MM.1S (cell line): ENCODE data around the gene KIF25.

Experiments
- DNase-seq: peaks from one replicate; pipeline ENCODE4 v3.0.0-alpha.2; 2015
- H2AFZ ChIP-seq: fragments of 300-600 bp; sonication (generic); 2 replicates; pipeline ENCODE4 v1.6.0; 2016; ENCODE audit warnings: antibody characterized with exemption, low read length
- H3F3A ChIP-seq: fragments of 300-600 bp; sonication (generic); 2 replicates; pipeline ENCODE4 v1.6.1; 2016; ENCODE audit warnings: mild to moderate bottlenecking, antibody characterized with exemption, low read length, moderate library complexity, mixed read lengths; ENCODE audit not compliant: insufficient read depth
- H3K27ac ChIP-seq: fragments of 300-600 bp; sonication (generic); 2 replicates; pipeline ENCODE4 v1.5.1; 2016; ENCODE audit warnings: mild to moderate bottlenecking, low read length
- H3K27me3 ChIP-seq: fragments of 300-600 bp; sonication (generic); replicated peaks from 2 replicates; pipeline ENCODE4 v1.6.0; 2016; ENCODE audit warnings: low read length; ENCODE audit not compliant: insufficient read depth
- H3K36me3 ChIP-seq: fragments of 300-600 bp; sonication (generic); replicated peaks from 2 replicates; pipeline ENCODE4 v1.6.1; 2016; ENCODE audit warnings: mild to moderate bottlenecking, low read length, mixed read lengths; ENCODE audit not compliant: insufficient read depth
- H3K4me1 ChIP-seq: fragments of 300-600 bp; sonication (generic); 2 replicates; pipeline ENCODE4 v1.6.1; 2016; ENCODE audit warnings: low read length, mixed read lengths
- H3K4me2 ChIP-seq: fragments of 300-600 bp; sonication (generic); 2 replicates; pipeline ENCODE4 v1.6.0; 2016; ENCODE audit warnings: low read depth, low read length
- H3K4me3 ChIP-seq: fragments of 300-600 bp; sonication (generic); 2 replicates; pipeline ENCODE4 v1.5.1; 2016; ENCODE audit warnings: low read length, mixed read lengths
- H3K79me2 ChIP-seq: fragments of 300-600 bp; sonication (generic); 2 replicates; pipeline ENCODE4 v1.6.1; 2016; ENCODE audit warnings: mixed run types, low read length, mixed read lengths
- H3K9ac ChIP-seq: fragments of 300-600 bp; sonication (generic); 2 replicates; pipeline ENCODE4 v1.6.1; 2016; ENCODE audit warnings: low read length, mixed read lengths
- H3K9me2 ChIP-seq: fragments of 300-600 bp; sonication (generic); replicated peaks from 2 replicates; pipeline ENCODE4 v1.6.1; 2016; ENCODE audit warnings: mild to moderate bottlenecking, low read length, mixed read lengths; ENCODE audit not compliant: insufficient read depth
- H3K9me3 ChIP-seq: fragments of 300-600 bp; sonication (generic); replicated peaks from 2 replicates; pipeline ENCODE4 v1.6.1; 2016; ENCODE audit warnings: mild to moderate bottlenecking, low read length, mixed read lengths; ENCODE audit not compliant: insufficient read depth
- H4K20me1 ChIP-seq: fragments of 300-600 bp; sonication (generic); 2 replicates; pipeline ENCODE4 v1.6.1; 2016; ENCODE audit warnings: mild to moderate bottlenecking, low read length, moderate library complexity, mixed read lengths; ENCODE audit not compliant: insufficient read depth
- CTCF ChIP-seq: fragments of 300-600 bp; sonication (generic); IDR thresholded peaks from 2 replicates; pipeline ENCODE4 v1.5.1; 2016; ENCODE audit warnings: antibody characterized with exemption, low read length, mixed read lengths
- EZH2 ChIP-seq: fragments of 300-600 bp; sonication (generic); optimal IDR thresholded peaks from 2 replicates; pipeline ENCODE3; 2017; ENCODE audit warnings: low read depth, mild to moderate bottlenecking, antibody characterized with exemption, low read length, mixed read lengths
- EZH2phosphoT487 ChIP-seq: fragments of 300-600 bp; sonication (generic); IDR thresholded peaks from 2 replicates; pipeline ENCODE4 v1.6.1; 2018; ENCODE audit warnings: antibody characterized with exemption, low read length

KIF25 gene

GRCh38 chr6:167980911-167981580 is 16.4 kb upstream of the KIF25 start:
- no peak overlapping the region for H3K4me3 ChIP-seq
- H3K27ac ChIP-seq, result no peak overlapping the region
- H3K4me1 ChIP-seq, result no peaks in the 10 kb centered on the region
- H3K9me2 ChIP-seq, result no peaks in the 10 kb centered on the region
- DNase-seq, result no peak
- no peaks in the 10 kb centered on the region for H3K79me2 ChIP-seq
- H3K36me3 ChIP-seq, result no peaks in the 10 kb centered on the region
- TF ChIP-seq EZH2 (no peak), CTCF (no peak), EZH2phosphoT487 (no peak)
- no peaks in the 10 kb centered on the region for H3K9me3 ChIP-seq
- no peaks in the 10 kb centered on the region for H3F3A ChIP-seq
- no peak overlapping the region for H3K4me2 ChIP-seq
- H3K9ac ChIP-seq, result no peak overlapping the region
- H3K27me3 ChIP-seq, result no peaks in the 10 kb centered on the region
- H2AFZ ChIP-seq, result no peak overlapping the region
- no peaks in the 10 kb centered on the region for H4K20me1 ChIP-seq

- Histone ChIP-seq H4K20me1 (no peaks in the 10 kb centered on the region), H2AFZ (no peak overlapping the region), H3K4me3 (no peak overlapping the region), H3K9me2 (no peaks in the 10 kb centered on the region), H3K4me2 (no peak overlapping the region), H3K9ac (no peak overlapping the region), H3K27me3 (no peaks in the 10 kb centered on the region), H3F3A (no peaks in the 10 kb centered on the region), H3K36me3 (no peaks in the 10 kb centered on the region), H3K4me1 (no peaks in the 10 kb centered on the region), H3K79me2 (no peaks in the 10 kb centered on the region), H3K9me3 (no peaks in the 10 kb centered on the region), H3K27ac (no peak overlapping the region)
- TF ChIP-seq EZH2 (no peak), EZH2phosphoT487 (no peak), CTCF (no peak)
- no peak for DNase-seq
Observed at GRCh38 chr6:167981916-167982462, 15.5 kb upstream of the KIF25 start.

DNA sequence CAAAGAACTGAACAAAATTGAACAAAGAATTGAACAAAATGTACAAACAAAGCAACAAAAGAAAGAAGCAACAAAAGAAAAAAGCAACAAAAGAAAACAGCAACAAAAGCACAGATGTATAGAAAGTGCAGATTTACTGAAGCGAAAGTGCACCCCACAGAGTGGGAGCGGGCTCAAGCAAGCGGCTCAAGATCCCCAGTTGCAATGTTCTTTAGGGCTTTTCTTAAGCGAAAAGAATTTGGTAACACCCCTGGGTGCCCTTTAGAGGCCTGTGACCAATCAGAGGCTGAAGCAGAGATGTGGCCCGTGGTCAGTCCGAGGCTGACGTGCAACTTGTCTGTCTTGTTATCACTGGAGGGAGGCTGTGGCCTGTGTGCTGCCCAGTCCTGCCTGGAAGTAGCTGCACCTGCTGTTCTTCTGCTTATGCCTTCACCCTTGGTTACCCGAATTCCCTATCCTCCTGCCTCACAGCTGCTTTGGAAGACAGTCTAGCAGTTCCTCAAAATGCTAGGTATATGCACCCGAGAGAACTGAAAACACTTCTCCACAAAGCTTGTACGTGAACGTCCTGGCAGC is 13.2 kb upstream of the KIF25 start:
- Histone ChIP-seq H3K79me2 (no peaks in the 10 kb centered on the region), H3K4me2 (no peak overlapping the region), H3K36me3 (no peaks in the 10 kb centered on the region), H3K9me3 (no peaks in the 10 kb centered on the region), H3K27ac (no peak overlapping the region), H3K4me3 (no peak overlapping the region), H3K9me2 (no peaks in the 10 kb centered on the region), H3K4me1 (no peaks in the 10 kb centered on the region), H3K9ac (no peak overlapping the region), H4K20me1 (no peaks in the 10 kb centered on the region), H3F3A (no peaks in the 10 kb centered on the region), H2AFZ (no peak overlapping the region), H3K27me3 (no peaks in the 10 kb centered on the region)
- DNase-seq, result no peak
- no peak for TF ChIP-seq CTCF
- no peak for TF ChIP-seq EZH2phosphoT487
- no peak for TF ChIP-seq EZH2
